Kidney epithelial cell (primary cell): ENCODE measurements around the gene NAP1L1. TPM values are rescaled to one million over a fixed set of nuclear protein-coding genes. Genes with fewer than 3 reads are reported as not detected.

Source experiments
- DNase-seq: peaks from one replicate; pipeline ENCODE4 v3.0.0-alpha.2; 2010; ENCODE audit warnings: low read depth
- H3K27me3 ChIP-seq: 2 replicates; pipeline ENCODE4 v1.6.0; 2011; ENCODE audit warnings: low read length; ENCODE audit not compliant: control insufficient read depth, insufficient read depth
- H3K36me3 ChIP-seq: 2 replicates; pipeline ENCODE4 v1.5.1; 2011; ENCODE audit warnings: low read length; ENCODE audit not compliant: control insufficient read depth, insufficient read depth
- H3K4me3 ChIP-seq: 2 replicates; pipeline ENCODE4 v1.5.1; 2011; ENCODE audit warnings: low read depth, mild to moderate bottlenecking, control low read depth, low read length
- CTCF ChIP-seq: IDR thresholded peaks from 2 replicates; pipeline ENCODE4 v1.5.1; 2011; ENCODE audit warnings: mild to moderate bottlenecking, moderate library complexity, low read length, control low read depth, inconsistent platforms; ENCODE audit not compliant: insufficient read depth, poor library complexity, severe bottlenecking
- total RNA-seq: library from RNA; depleted of rRNA; stranded (reverse); fragments of >200 nt; gene quantifications from 2 replicates; pipeline ENCODE4 v1.2.3, GENCODE V29; 2015

The NAP1L1 gene
- total RNA-seq, 1 donor from 2014 or later, result 574 TPM

DNA sequence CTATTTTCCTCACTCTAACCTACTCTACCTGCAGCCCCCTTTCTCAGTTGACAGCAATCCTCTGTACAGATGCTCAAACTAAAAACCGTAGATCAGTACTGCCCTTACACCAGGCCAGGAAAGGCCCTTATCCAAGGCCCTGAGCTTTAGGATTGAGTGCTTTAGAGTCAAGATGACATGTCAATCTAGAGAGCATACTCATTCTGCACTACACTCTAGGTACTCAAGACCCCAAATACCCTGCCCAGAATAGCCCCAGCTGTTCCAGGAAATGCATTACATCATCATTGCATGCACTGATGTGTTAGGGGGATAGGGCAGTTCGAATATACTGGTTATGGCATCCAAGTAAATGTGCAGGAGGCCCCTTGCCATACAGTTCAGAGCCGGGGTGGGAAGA is 49.4 kb downstream of the NAP1L1 start:
- Histone ChIP-seq H3K4me3 (no peak overlapping the region), H3K27me3 (no peaks in the 10 kb centered on the region)
- DNase-seq, result no peak

GRCh38 chr12:76033081-76034011 is 51.1 kb downstream of the NAP1L1 start:
- Histone ChIP-seq H3K27me3 (no peaks in the 10 kb centered on the region), H3K4me3 (peak overlapping the region; percentile 99), H3K36me3 (peaks cover 3% of the 10 kb centered on the region)
- no peak for TF ChIP-seq CTCF
- no peak for DNase-seq

More for the DNA sequence above, 49.4 kb downstream of the NAP1L1 start:
- TF ChIP-seq CTCF, result no peak
- peaks cover 3% of the 10 kb centered on the region for H3K36me3 ChIP-seq

DNA sequence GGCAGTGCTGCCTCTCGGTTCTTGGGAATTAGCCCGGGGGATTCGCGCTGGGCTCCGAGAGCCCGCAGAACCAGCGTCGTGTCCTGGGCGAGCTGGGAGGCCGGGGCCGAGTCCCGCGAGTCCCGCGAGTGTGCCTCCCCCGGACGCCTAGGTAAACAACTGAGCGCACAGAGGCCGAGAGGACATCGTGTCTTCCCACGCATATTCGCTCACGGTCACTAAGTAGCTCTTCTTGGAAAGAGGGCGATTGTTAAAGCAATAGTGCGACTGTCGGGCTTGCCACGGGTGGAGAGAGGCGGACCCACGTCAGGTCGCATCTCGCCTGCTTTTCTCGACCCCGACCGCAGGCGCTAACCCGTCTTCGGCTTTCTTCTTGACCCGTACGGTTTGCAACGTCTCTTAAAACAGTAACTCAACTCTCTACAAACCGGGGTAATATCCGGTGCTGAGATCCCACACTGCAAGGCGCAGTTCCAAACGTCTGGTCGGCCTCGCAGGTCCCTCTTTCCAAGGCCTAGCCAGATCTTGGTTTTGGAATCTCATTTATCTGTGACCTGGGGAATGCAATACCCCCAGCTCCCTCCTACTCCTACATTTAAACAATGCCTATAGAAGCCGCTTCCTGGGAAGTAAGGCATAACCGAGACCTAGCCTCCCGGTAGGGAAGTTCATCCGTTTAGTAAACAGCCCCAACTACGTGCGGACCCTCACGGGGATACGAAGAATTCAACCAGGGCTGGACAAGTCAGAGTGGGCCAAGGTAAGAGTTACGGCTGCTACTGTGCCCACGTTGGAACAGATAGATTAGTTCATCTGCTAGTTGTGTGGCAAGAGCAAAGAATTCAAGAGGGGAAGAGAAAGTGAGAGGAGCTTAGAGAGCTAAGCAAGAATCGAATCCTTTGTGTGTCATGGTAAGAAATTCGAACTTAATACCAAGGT is 52.2 kb downstream of the NAP1L1 start:
- no peak for DNase-seq

DNA sequence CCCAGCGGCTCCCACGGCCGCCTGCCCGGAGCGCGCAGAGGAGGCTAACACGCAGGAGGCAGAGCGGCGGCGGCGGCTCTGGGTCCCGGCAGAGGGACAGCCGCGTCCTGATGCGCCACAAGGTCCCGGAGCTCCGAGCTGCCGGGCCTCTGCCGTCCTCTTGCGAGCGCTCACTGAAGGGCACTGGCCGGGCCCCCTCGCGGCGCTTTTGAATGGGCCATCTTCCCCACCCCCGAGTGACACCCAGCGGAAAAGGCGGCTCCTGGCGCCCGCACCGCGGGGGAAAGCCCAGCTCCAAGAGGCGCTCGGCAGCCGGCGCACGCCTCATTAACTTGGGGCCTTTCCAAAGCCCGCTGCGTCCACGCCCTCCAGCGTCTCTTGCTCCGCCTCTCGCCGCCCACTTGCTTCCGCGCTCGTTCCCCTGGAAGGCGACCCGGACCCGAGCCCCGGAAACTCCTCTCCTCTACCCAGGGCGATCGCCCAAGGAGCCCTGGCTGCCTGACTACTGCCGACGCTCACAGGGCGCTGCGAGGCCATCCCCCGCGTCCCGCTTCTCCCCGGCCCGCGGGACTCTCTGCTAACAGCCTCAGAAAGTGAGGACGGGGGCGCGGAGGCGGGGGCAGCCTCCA is 53.0 kb downstream of the NAP1L1 start, which contains the start of gene PHLDA1:
Gene PHLDA1, minus strand, starts transcription at position 363 of the 629 bp plus-strand sequence.
- peak; percentile 78 for DNase-seq
- TF ChIP-seq CTCF, result peak; percentile 75
- no peaks in the 10 kb centered on the region for H3K27me3 ChIP-seq
- H3K4me3 ChIP-seq, result peak within 1 kb of the TSS; percentile 99
- peaks cover 3% of the 10 kb centered on the region for H3K36me3 ChIP-seq

More for the DNA sequence above, 52.2 kb downstream of the NAP1L1 start:
- TF ChIP-seq CTCF, result no peak
- Histone ChIP-seq H3K4me3 (peak overlapping the region; percentile 99), H3K36me3 (peaks cover 3% of the 10 kb centered on the region), H3K27me3 (no peaks in the 10 kb centered on the region)

DNA sequence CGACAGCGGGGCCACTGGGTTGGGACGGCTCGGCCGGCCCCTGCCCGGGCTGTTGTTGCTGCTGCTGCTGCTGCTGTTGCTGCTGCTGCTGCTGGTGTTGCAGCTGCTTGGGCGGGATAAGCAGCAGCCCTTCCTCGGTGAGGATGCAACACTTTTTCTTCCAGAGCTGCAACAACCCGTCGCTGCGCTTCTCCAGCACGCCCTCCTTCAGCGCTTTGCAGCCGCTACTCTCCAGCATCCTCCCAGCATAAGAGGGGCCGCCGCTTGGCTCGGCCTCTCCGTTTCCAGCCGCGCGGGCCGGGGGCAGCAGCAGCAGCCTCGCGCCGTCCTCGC is 53.4 kb downstream of the NAP1L1 start:
- H3K4me3 ChIP-seq, result peak overlapping the region; percentile 99
- DNase-seq, result no peak
- no peaks in the 10 kb centered on the region for H3K27me3 ChIP-seq
- peaks cover 3% of the 10 kb centered on the region for H3K36me3 ChIP-seq
- TF ChIP-seq CTCF, result no peak
